ENCODE measurements around the gene CHAF1B.
A peak's percentile ranks its signal among the peaks of the same experiment; 100 is the strongest.
"Not testable (repeated sequence)": the region's sequence is repeated elsewhere in the genome, so short reads cannot be mapped to it uniquely, and the experiment has no call there.

CHAF1B gene

GRCh38 chr21:36384885-36385232, 333 bp upstream of the CHAF1B start:
- Histone ChIP-seq H3K9me3 (no peaks in the 10 kb centered on the region), H3K4me1 (no peaks in the 10 kb centered on the region), H3K4me3 (ENCODE audit: low read depth, low read length) (peak overlapping the region; percentile 61), H3K27me3 (no peaks in the 10 kb centered on the region), H3K36me3 (peaks cover 5% of the 10 kb centered on the region; the same call in 1 of the 2 replicates)
- no peak for TF ChIP-seq CTCF (IDR thresholded peaks at IDR 0.05; ENCODE audit: low read depth, low read length)
- no peak for DNase-seq

GRCh38 chr21:36386031-36386642, 945 bp downstream of the CHAF1B start:
- DNase-seq: no peak
- peak overlapping the region; percentile 61 for H3K4me3 ChIP-seq (ENCODE audit: low read depth, low read length)
- no peaks in the 10 kb centered on the region for H3K4me1 ChIP-seq
- no peaks in the 10 kb centered on the region for H3K9me3 ChIP-seq
- no peaks in the 10 kb centered on the region for H3K27me3 ChIP-seq
- H3K36me3 ChIP-seq: peaks cover 13% of the 10 kb centered on the region
- TF ChIP-seq CTCF (IDR thresholded peaks at IDR 0.05; ENCODE audit: low read depth, low read length): no peak

GRCh38 chr21:36388096-36388495, 2.9 kb downstream of the CHAF1B start:
- Histone ChIP-seq H3K27me3 (no peaks in the 10 kb centered on the region), H3K9me3 (no peaks in the 10 kb centered on the region), H3K4me3 (ENCODE audit: low read depth, low read length) (no peak overlapping the region), H3K36me3 (peaks cover 13% of the 10 kb centered on the region), H3K4me1 (no peaks in the 10 kb centered on the region)
- DNase-seq: no peak
- no peak for TF ChIP-seq CTCF (IDR thresholded peaks at IDR 0.05; ENCODE audit: low read depth, low read length)

GRCh38 chr21:36388835-36389234, 3.6 kb downstream of the CHAF1B start:
- H3K9me3 ChIP-seq: no peaks in the 10 kb centered on the region
- H3K4me1 ChIP-seq: no peaks in the 10 kb centered on the region
- H3K4me3 ChIP-seq (ENCODE audit: low read depth, low read length): no peak overlapping the region
- no peaks in the 10 kb centered on the region for H3K27me3 ChIP-seq
- no peak for DNase-seq
- no peak for TF ChIP-seq CTCF (IDR thresholded peaks at IDR 0.05; ENCODE audit: low read depth, low read length)
- H3K36me3 ChIP-seq: peaks cover 13% of the 10 kb centered on the region

GRCh38 chr21:36391649-36392048, 6.5 kb downstream of the CHAF1B start:
- peaks cover 23% of the 10 kb centered on the region for H3K36me3 ChIP-seq
- not testable (repeated sequence) for DNase-seq

GRCh38 chr21:36395353-36396111, 10.3 kb downstream of the CHAF1B start:
- no peaks in the 10 kb centered on the region for H3K4me1 ChIP-seq
- no peak overlapping the region for H3K4me3 ChIP-seq (ENCODE audit: low read depth, low read length)
- TF ChIP-seq CTCF (IDR thresholded peaks at IDR 0.05; ENCODE audit: low read depth, low read length): no peak
- H3K27me3 ChIP-seq: no peaks in the 10 kb centered on the region
- no peak for DNase-seq
- no peaks in the 10 kb centered on the region for H3K9me3 ChIP-seq
- peaks cover 29% of the 10 kb centered on the region for H3K36me3 ChIP-seq

More at GRCh38 chr21:36391649-36392048, 6.5 kb downstream of the CHAF1B start:
- not testable (repeated sequence) for H3K27me3 ChIP-seq; H3K4me3 ChIP-seq (ENCODE audit: low read depth, low read length); H3K4me1 ChIP-seq; H3K9me3 ChIP-seq
